Loucy (cell line): ENCODE results near the gene TFPI.

Source experiments
- H2AFZ ChIP-seq: fragments of 200-600 bp; sonication (generic); 2 replicates; pipeline ENCODE4 v1.6.0; 2016; ENCODE audit warnings: antibody characterized with exemption, mild to moderate bottlenecking, low read length, moderate library complexity
- H3F3A ChIP-seq: fragments of 200-600 bp; 2 replicates; pipeline ENCODE4 v1.6.0; 2016; ENCODE audit warnings: antibody characterized with exemption, low read depth, mild to moderate bottlenecking
- H3K27me3 ChIP-seq: fragments of 200-600 bp; sonication (generic); 2 replicates; pipeline ENCODE4 v1.6.1; 2014; ENCODE audit warnings: low read length, mild to moderate bottlenecking; ENCODE audit not compliant: insufficient read depth, poor library complexity, severe bottlenecking
- H3K36me3 ChIP-seq: fragments of 200-600 bp; sonication (generic); 2 replicates; pipeline ENCODE4 v1.6.1; 2016; ENCODE audit warnings: low read length; ENCODE audit not compliant: insufficient read depth
- H3K4me1 ChIP-seq: fragments of 200-600 bp; sonication (generic); 2 replicates; pipeline ENCODE4 v1.5.1; 2014; ENCODE audit warnings: low read length, mild to moderate bottlenecking; ENCODE audit not compliant: insufficient read depth, poor library complexity, severe bottlenecking
- H3K4me2 ChIP-seq: fragments of 200-600 bp; sonication (generic); 2 replicates; pipeline ENCODE4 v1.6.0; 2014; ENCODE audit warnings: antibody characterized with exemption, low read length, low read depth, mild to moderate bottlenecking; ENCODE audit not compliant: poor library complexity, severe bottlenecking
- H3K4me3 ChIP-seq: fragments of 200-600 bp; sonication (generic); 2 replicates; pipeline ENCODE4 v1.5.1; 2014; ENCODE audit warnings: low read length, mild to moderate bottlenecking, mixed read lengths; ENCODE audit not compliant: poor library complexity, severe bottlenecking
- H3K79me2 ChIP-seq: fragments of 200-600 bp; sonication (generic); 2 replicates; pipeline ENCODE4 v1.6.1; 2014; ENCODE audit warnings: low read length; ENCODE audit not compliant: insufficient read depth
- H3K9ac ChIP-seq: fragments of 200-600 bp; sonication (generic); 2 replicates; pipeline ENCODE4 v1.6.0; 2014; ENCODE audit warnings: mild to moderate bottlenecking, low read depth, low read length, moderate library complexity; ENCODE audit not compliant: poor library complexity, severe bottlenecking
- H3K9me2 ChIP-seq: fragments of 200-600 bp; sonication (generic); replicated peaks from 2 replicates; pipeline ENCODE4 v1.6.1; 2016; ENCODE audit warnings: low read depth, low read length, mixed read lengths
- H3K9me3 ChIP-seq: fragments of 200-600 bp; sonication (generic); 2 replicates; pipeline ENCODE4 v1.6.1; 2014; ENCODE audit warnings: mild to moderate bottlenecking, antibody characterized with exemption, low read length, low read depth; ENCODE audit not compliant: insufficient read depth
- H4K20me1 ChIP-seq: fragments of 200-600 bp; sonication (generic); 2 replicates; pipeline ENCODE4 v1.6.0; 2014; ENCODE audit warnings: antibody characterized with exemption, low read length, mild to moderate bottlenecking; ENCODE audit not compliant: insufficient read depth, poor library complexity, severe bottlenecking
- CTCF ChIP-seq: fragments of 200-600 bp; sonication (generic); conservative IDR thresholded peaks from 2 replicates; pipeline ENCODE4 v1.5.1; 2014; ENCODE audit warnings: mild to moderate bottlenecking, antibody characterized with exemption, low read length
- EZH2phosphoT487 ChIP-seq: fragments of 200-600 bp; IDR thresholded peaks from 2 replicates; pipeline ENCODE4 v1.6.1; 2018; ENCODE audit warnings: antibody characterized with exemption, mild to moderate bottlenecking, moderate library complexity, borderline replicate concordance

The TFPI gene

GRCh38 chr2:187493180-187493579 is 61.1 kb downstream of the TFPI start:
- H3K4me2 ChIP-seq = no peak overlapping the region
- H3K27me3 ChIP-seq = no peaks in the 10 kb centered on the region
- no peaks in the 10 kb centered on the region for H3K4me1 ChIP-seq
- H3K9me2 ChIP-seq = no peaks in the 10 kb centered on the region
- H4K20me1 ChIP-seq = no peaks in the 10 kb centered on the region
- TF ChIP-seq EZH2phosphoT487 (no peak), CTCF (no peak)
- H3K79me2 ChIP-seq = no peaks in the 10 kb centered on the region
- no peak overlapping the region for H2AFZ ChIP-seq
- H3F3A ChIP-seq = no peaks in the 10 kb centered on the region
- H3K9ac ChIP-seq = no peak overlapping the region
- no peak overlapping the region for H3K4me3 ChIP-seq
- peaks cover 13% of the 10 kb centered on the region; the same call in 1 of the 2 replicates for H3K9me3 ChIP-seq
- H3K36me3 ChIP-seq = 0 out of 2 replicates have a peak, but pooled peaks cover 4% of the 10 kb centered on the region

GRCh38 chr2:187486241-187486640 is 68.0 kb downstream of the TFPI start:
- no peaks in the 10 kb centered on the region for H3K4me1 ChIP-seq
- H3K79me2 ChIP-seq = no peaks in the 10 kb centered on the region
- no peaks in the 10 kb centered on the region for H3F3A ChIP-seq
- no peaks in the 10 kb centered on the region for H3K9me2 ChIP-seq
- TF ChIP-seq CTCF = no peak
- no peaks in the 10 kb centered on the region for H3K27me3 ChIP-seq
- H4K20me1 ChIP-seq = no peaks in the 10 kb centered on the region
- no peaks in the 10 kb centered on the region for H3K36me3 ChIP-seq
- H3K9me3 ChIP-seq = no peaks in the 10 kb centered on the region
- no peak overlapping the region for H3K4me3 ChIP-seq
- H3K4me2 ChIP-seq = no peak overlapping the region
- no peak overlapping the region for H2AFZ ChIP-seq
- H3K9ac ChIP-seq = no peak overlapping the region

DNA sequence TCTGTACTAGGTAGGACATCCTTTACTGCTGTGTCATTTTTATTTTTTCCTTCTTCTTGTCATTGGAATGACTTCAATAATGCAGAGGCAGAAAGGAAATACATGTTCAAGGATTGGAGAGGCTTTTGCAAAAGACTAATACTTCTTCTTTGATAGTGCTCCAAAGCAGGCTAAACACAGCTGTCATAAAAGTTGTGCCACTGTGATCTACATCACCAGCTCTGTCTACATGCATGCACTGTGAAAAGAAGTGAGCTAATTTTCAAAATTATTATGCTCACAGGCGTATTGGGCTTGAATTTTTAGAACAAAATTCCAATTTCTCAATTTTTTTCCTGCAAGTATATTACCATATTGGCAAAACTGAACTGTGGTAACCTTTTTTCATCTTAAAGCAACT is 68.7 kb downstream of the TFPI start:
- H4K20me1 ChIP-seq = no peaks in the 10 kb centered on the region
- no peak overlapping the region for H3K9ac ChIP-seq
- TF ChIP-seq EZH2phosphoT487 (no peak), CTCF (no peak)
- H3K27me3 ChIP-seq = no peaks in the 10 kb centered on the region
- H3K9me2 ChIP-seq = no peaks in the 10 kb centered on the region
- H3K9me3 ChIP-seq = no peaks in the 10 kb centered on the region
- no peaks in the 10 kb centered on the region for H3K79me2 ChIP-seq
- H3F3A ChIP-seq = no peaks in the 10 kb centered on the region
- H3K4me2 ChIP-seq = no peak overlapping the region
- H3K4me3 ChIP-seq = no peak overlapping the region
- no peaks in the 10 kb centered on the region for H3K4me1 ChIP-seq
- no peak overlapping the region for H2AFZ ChIP-seq
- H3K36me3 ChIP-seq = no peaks in the 10 kb centered on the region
